ENCODE results near the gene TBC1D16. TPM values are rescaled to one million over a fixed set of nuclear protein-coding genes. Genes with fewer than 3 reads are reported as not detected.

Gene TBC1D16
- total and polyA plus RNA-seq, 10 of the 15 experiments (the other 5 are each of a cell fraction or from before 2014, with no cell fraction given): 0.01 to 0.13 (median 0.06) TPM; not detected in 3

- no peaks in the 10 kb centered on the region for H3K79me2 ChIP-seq (ENCODE audit: control insufficient read depth, insufficient read depth, low read length)
- H3K4me2 ChIP-seq (ENCODE audit: control insufficient read depth, insufficient read depth): no peak overlapping the region
- CTCF ChIA-PET: interaction anchor here (0.8 to 2.4 kb wide), 6 partner anchors 9 to 253 kb away, joined by 3 to 12 read pairs (median 5); no protein-coding TSS in a partner anchor
- RAD21 ChIA-PET (ENCODE audit: unreplicated experiment): interaction anchor here (0.9 to 1.3 kb wide), 2 partner anchors 16 to 155 kb away, joined by 3 read pairs; partner anchors contain the start of gene CBX4
- no peak overlapping the region for H3K4me3 ChIP-seq
- no peaks in the 10 kb centered on the region for H3K36me3 ChIP-seq (ENCODE audit: control insufficient read depth in 2 of 2, insufficient read depth in 2 of 2, low read length in 1 of 2)
- BruUV-seq (replicated peaks): no TSS peak
- H2AFZ ChIP-seq (ENCODE audit: control insufficient read depth, low read depth, low read length): no peak overlapping the region
- DNase-seq (ENCODE audit: low read depth, low spot score): no peak
- H3K27ac ChIP-seq (ENCODE audit: control insufficient read depth, insufficient read depth): no peak overlapping the region
- no peak for ATAC-seq
- SMC1A ChIA-PET (ENCODE audit: uncharacterized antibody, unreplicated experiment): interaction anchor here (0.8 to 1.5 kb wide), 3 partner anchors 12 to 250 kb away, joined by 3 to 5 read pairs (median 3); no protein-coding TSS in a partner anchor
- no peaks in the 10 kb centered on the region; a peak in 1 of 4 replicates for H3K27me3 ChIP-seq (replicated peaks in 1 of 2; ENCODE audit: control insufficient read depth in 2 of 2, insufficient read depth in 2 of 2, low read length in 1 of 2)
- H3K4me1 ChIP-seq (ENCODE audit: control insufficient read depth, insufficient read depth, low read length): 0 out of 2 replicates have a peak, but pooled peaks cover 4% of the 10 kb centered on the region
- intact Hi-C loops (cut with micrococcal nuclease; ENCODE audit: unreplicated experiment): no loop called here
- H3K9me3 ChIP-seq (replicated peaks; ENCODE audit: control insufficient read depth, insufficient read depth, low read length): no peaks in the 10 kb centered on the region
- H3K9ac ChIP-seq (ENCODE audit: control insufficient read depth, insufficient read depth, low read length): no peak overlapping the region
- in situ Hi-C loops (cut with MboI): no loop called here
- WGBS (ENCODE audit: insufficient coverage, insufficient replicate concordance, low lambda C conversion rate, missing lambda C conversion rate): 77% methylated on average over 12 of the region's 13 CpGs
- POLR2A ChIA-PET: interaction anchor here (0.6 kb wide), 2 partner anchors 9 to 1232 kb away, joined by 3 read pairs; no protein-coding TSS in a partner anchor
- FAIRE-seq: no peak
- H4K20me1 ChIP-seq (ENCODE audit: control insufficient read depth, insufficient read depth): no peaks in the 10 kb centered on the region
- TF ChIP-seq CEBPB (IDR thresholded peaks at IDR 0.05; ENCODE audit: borderline replicate concordance in 1 of 2, low read depth in 2 of 2, low read length in 2 of 2) (no peak), MLLT1 (IDR thresholded peaks at IDR 0.05) (no peak), ZNF207 (IDR thresholded peaks at IDR 0.05; ENCODE audit: borderline replicate concordance) (no peak), MTA2 (IDR thresholded peaks at IDR 0.05; ENCODE audit: low read depth) (no peak), ZNF622 (IDR thresholded peaks at IDR 0.05) (no peak), BHLHE40 (IDR thresholded peaks at IDR 0.05; ENCODE audit: borderline replicate concordance in 1 of 2, low read depth in 2 of 2, low read length in 1 of 2) (no peak), PML (IDR thresholded peaks at IDR 0.05; ENCODE audit: low read length) (no peak), CUX1 (IDR thresholded peaks at IDR 0.05; ENCODE audit: insufficient replicate concordance, low read depth, low read length) (no peak), USF2 (IDR thresholded peaks at IDR 0.05; ENCODE audit: borderline replicate concordance, low read depth, low read length) (no peak), STAT1 (conservative IDR thresholded peaks at IDR 0.05) (no peak), CEBPZ (IDR thresholded peaks at IDR 0.05; ENCODE audit: low read depth, low read length) (no peak)
Observed at GRCh38 chr17:79994602-79995001, 41.1 kb downstream of the TBC1D16 start.

Measured in GM12878 (cell line).